COR-L47 (cell line): ENCODE results near the gene FILIP1.

Experiments
- DNase-seq: peaks from one replicate; lab custom pipeline; 2025; lab: John Stamatoyannopoulos, UW

Gene FILIP1

DNA sequence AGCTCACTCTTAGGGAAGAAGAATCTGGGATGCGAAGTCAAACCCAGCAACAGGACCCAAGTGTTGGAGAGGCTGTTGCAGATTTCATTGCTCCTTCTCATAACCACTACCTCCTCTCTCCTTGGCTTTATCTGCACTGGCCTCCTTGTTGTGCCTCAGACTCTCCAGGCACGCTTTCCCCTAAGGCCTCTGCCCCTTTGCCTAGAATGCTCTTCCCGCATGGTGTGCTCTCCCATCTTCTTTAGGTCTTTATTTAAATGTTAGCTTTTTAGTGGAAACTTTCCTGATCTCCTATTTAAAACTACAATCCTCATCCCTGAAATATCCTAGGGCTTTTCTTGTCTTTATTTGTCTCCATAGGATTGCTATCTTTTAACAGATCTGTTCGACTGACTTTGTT is 114.1 kb downstream of the FILIP1 start:
- DNase-seq: no peak

DNA sequence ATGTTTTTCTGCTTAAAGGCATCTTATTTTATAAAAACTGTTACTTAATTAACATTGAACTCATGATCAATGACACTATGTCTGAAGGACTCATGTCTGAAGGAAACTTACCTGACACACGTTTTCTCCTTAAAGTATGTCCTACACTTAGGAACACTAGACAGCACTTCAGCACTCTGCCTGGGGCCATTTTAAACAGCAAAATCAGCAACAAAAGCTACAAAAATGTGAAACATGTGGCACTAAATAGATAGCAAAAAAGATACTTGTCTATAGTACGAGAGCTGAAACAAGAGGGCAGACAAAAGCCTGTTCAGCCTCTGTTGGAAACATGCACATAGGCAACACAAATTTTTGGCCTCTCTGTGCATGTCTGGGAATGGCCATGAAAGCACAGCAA is 115.5 kb downstream of the FILIP1 start:
- DNase-seq: no peak

GRCh38 chr6:75377386-75377785 is 116.2 kb downstream of the FILIP1 start:
- no peak for DNase-seq

DNA sequence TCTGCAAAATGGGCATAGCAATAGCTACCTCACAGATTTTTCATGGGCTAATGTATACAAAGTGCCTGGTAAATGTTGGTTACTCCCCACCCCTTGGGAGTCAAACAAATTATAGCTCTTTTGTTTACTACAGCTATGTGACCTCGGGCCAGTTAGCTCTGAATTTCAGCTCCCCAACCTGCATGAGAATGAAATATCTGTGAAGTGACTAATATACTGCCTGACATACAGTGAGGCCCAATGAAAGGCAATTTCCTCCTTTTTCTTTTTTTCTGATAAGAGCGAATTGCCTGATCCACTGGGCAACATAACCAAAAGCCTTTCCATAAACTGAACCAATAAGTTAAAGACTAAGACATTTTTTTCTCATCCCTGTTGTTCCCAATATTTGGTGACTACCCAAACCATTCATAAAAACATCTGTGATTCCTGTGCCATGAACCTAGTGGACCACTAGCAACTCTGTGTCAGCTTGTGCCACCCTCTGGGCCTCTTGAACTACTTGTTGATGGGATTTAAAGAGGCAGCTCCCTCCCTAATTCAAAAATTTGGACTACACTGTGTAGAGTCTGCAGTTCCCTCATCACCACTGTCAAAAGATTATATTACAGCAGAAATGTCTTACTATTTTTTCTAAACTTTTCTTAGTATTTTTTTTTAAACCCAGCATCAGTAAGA is 117.1 kb downstream of the FILIP1 start:
- DNase-seq: no peak

GRCh38 chr6:75374961-75375400 is 118.6 kb downstream of the FILIP1 start:
- no peak for DNase-seq

DNA sequence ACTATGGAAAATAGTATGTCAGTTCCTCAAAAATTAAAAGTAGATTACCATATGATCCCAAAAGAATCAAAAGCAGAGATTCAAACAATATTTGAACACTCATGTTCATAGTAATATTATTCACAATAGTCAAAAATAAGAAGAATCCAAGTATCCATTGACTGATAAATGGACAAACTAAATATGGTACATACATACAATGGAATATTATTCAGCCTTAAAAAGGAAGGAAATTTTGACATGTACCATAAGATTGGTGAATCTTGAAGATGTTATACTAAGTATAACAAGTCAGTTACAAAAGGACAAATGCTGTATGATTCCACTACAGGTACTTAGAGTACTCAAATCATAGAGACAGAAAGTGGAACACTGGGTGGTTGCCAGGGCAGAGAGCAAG is 120.7 kb downstream of the FILIP1 start:
- DNase-seq: no peak

DNA sequence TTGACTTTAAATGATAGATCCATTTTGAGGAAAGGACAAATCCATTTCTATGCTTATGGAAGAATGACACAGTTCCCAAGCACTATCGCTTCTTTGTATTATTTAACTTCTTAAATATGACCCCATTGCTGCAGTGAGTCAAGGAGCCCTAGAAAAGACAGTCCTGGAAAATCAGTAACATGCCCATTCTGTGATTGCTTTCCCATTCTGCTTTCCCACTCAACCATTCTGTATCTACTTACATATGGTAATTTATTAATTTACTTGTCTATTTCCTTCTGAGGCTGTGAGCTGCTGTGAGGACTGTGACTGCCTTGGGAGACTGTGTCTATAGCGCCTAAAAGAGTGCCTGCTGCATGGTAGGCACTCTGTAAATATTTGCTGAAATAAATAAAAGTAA is 123.6 kb downstream of the FILIP1 start:
- no peak for DNase-seq

DNA sequence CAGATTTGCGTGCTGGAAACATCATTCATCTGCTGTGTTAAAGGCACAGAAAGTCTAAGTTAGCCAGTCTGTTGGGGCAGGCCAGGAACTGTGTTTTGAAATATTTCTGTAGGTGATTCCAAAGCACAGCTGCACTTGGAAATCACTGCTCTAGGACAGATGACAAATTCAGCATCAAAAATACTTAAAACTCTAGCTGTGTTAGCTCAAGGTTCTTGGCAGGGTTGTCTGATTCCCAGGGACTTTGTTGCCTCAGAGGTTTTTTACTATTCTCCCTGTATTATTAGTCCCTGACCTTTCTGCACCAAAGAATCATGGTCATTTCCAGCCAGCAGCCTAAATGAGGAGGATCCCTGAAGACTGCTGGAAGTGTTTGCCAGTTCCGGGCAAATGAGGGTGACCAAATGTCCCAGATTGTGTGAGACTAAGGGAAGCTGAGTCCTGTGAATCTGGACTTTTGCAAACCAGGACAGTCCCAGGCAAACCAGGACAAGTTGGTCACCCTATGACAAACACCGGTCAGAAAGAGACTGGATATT is 124.7 kb downstream of the FILIP1 start:
- no peak for DNase-seq

GRCh38 chr6:75368151-75368779 is 125.3 kb downstream of the FILIP1 start:
- peak; percentile 6 for DNase-seq

DNA sequence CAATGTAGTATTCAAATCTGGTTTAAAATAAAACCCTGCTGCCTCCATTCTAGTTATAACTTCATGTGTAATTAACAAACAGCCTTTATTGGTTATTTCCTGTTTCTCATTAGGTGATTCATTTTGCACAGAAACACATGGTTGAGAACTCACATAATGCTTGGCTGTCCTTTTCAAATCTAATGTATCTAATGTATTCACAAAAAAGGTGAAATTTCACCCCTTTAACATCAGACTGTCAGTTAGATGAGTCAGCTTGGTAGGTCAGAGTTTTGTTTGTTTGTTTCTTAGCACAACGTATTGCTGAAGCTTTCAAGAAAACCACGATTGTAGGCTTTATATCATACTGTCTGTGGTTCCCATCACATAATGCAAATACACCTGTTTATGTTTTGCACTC is 130.3 kb downstream of the FILIP1 start:
- DNase-seq: no peak

- DNase-seq: no peak
Observed at GRCh38 chr6:75353644-75354043, 140.0 kb downstream of the FILIP1 start.

GRCh38 chr6:75351570-75351969 is 142.0 kb downstream of the FILIP1 start:
- no peak for DNase-seq

GRCh38 chr6:75350808-75351207 is 142.8 kb downstream of the FILIP1 start:
- DNase-seq: no peak

DNA sequence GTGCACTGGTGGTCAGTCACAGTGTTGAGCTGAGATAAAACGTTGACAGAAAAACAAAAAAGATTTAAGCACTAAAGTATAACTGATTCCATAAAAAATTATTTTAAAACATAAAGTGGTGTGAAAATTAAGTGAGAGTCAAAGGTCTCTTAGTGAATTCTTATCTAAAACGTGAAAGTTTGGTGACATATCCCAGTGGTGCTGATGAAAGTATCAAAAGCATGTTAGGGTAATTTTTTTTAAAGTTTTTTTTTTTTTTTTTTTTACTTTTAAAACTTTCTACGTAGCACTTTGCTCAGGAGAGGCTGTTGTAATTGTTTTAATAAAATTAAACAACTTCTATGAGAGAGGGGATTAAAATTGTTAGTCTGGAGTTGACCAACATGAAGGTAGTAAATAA is 143.4 kb downstream of the FILIP1 start:
- no peak for DNase-seq

DNA sequence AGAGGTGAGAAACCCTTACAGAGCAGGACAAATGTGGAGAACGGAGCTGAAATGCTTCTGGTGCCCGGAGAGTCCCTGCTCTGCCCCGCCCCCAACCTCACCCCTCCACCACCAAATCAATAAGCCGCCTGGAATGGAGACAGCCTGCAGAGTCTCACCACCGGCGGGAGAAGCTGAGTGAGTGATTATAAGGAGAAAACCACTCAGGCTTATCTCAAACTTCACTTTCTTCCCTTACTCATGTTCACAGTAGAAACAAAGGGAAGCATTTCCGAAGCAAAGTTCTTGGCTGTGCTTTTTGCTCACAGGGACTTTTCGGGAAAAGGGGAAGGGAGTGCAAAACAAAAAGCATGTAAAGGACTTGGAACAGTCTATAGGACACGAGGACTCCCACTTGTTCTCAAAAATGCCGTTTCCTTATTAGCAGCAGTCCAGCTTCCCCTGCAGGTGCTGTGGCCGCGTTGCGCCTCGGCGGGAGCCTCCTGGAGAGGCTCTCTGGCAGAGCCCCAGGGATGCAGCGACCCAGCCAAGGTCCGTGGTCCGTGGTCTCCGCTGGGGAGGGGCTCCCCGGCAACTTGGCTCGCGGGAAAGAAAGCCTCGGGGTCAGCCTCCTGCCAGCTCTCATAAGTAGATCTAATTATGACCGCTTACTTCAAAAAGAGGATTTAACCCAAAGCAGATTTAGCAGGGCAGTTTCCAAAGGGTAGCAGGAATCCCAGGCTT is 144.2 kb downstream of the FILIP1 start:
- DNase-seq: peak; percentile 19

DNA sequence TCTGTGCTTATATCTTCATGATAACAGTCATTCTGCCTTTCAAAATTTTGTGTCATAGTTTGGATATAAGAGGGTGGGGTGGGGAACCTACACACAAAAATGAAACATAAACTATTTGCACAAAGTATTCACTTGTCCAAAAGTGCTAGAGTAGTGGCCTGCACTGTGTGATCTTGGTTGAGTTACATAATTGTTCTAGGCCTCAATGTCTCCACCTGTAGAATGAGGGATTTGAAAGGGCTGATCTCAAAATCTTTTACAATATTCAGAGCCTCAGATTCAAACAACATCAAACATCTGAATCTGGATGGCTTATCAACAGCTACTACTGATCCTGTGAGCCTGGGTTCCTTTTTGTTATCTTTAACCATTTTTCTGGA is 144.7 kb downstream of the FILIP1 start:
- DNase-seq: no peak

GRCh38 chr6:75347898-75348610 is 145.5 kb downstream of the FILIP1 start:
- DNase-seq: no peak

DNA sequence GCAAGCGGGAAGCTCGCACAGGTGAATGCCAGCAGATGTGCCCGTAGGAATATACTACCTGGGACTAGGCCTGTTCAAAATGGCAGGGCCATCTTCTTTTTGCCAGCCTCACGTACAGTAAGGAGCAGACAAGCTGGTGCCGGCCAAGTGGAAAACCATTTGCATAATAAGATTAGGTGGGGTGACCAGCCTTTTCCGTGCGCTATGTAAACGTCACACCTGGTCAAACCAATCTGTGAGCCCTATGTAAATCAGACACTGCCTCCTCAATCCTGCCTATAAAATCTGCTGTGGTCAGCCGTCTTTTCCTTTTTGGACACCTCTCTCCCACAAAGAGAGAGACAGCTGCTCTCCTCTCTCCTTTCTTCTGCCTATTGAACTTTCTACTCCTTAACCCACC is 148.2 kb downstream of the FILIP1 start:
- no peak for DNase-seq

DNA sequence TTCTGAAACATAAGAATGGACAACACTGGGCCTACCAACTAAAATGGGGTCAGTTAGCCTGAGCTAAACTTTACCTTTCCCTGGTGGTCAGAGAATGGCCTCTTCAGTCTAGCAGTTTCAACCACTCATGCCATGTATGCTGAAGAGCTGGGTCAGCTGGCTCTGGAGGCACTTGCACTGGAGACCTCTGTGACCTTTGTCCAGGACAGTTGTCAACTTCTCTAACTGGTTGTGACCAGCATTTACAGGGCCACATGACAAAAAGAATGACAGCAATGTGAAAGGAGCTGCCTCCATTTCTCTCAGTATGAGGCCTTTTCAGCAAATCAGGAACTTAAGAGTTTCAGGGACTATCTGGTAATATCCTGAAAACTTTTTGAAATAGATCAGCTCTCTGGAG is 149.1 kb downstream of the FILIP1 start:
- no peak for DNase-seq

DNA sequence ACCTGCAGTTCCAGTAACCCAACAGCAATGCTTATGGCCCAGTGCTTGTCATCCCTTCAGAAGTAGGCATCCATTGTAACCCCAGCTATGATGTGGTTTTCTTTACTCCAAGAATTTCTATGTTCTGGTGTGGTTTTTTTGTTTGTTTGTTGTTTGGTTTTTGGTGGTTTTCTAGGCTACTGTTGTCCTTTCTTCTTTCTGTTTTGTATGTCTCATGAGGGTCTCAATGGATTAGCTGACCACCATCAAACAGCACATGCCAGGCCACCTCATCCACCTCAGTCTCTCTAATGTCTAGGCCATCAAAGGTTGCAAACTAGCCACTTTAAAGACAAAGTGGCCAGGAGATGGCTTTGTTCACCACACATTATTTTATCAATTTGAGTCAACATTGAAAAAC is 149.6 kb downstream of the FILIP1 start:
- no peak for DNase-seq

- DNase-seq: no peak
Observed at GRCh38 chr6:75337835-75338580, 155.6 kb downstream of the FILIP1 start.
